SK-N-SH (cell line): ENCODE data around the gene KLHDC9. TPM values are rescaled to one million over a fixed set of nuclear protein-coding genes. Genes with fewer than 3 reads are reported as not detected.

Experiments used
- CTCF ChIA-PET: fragments of 300-600, 350-600 bp; formaldehyde crosslinking; extraction: SDS; loops from one replicate; lab custom pipeline; 2021; lab: Yijun Ruan, JAX
- POLR2A ChIA-PET: fragments of 350-600 bp; sonication (Branson Sonifier 250); formaldehyde crosslinking; extraction: SDS; loops from one replicate; lab custom pipeline; 2020; ENCODE audit warnings: antibody characterized with exemption, inconsistent platforms; lab: Yijun Ruan, JAX
- DNase-seq: peaks from one replicate; pipeline ENCODE4 v3.0.0; 2012
- H2AFZ ChIP-seq: fragments of 200-600 bp; sonication (generic); 2 replicates; pipeline ENCODE4 v1.8.1; 2016; ENCODE audit warnings: antibody characterized with exemption, mild to moderate bottlenecking, low read depth
- H3F3A ChIP-seq: fragments of 200-600 bp; sonication (generic); replicated peaks from 2 replicates; pipeline ENCODE3; 2016; ENCODE audit warnings: antibody characterized with exemption, mild to moderate bottlenecking; ENCODE audit not compliant: insufficient read depth
- H3K27ac ChIP-seq, 2 experiments: fragments of 200-500 bp in 1 of 2; fragments of 200-600 bp in 1 of 2; sonication (Bioruptor generic) in 1 of 2; sonication (generic), shearing (Covaris generic) in 1 of 2; 2 replicates each; pipeline versions ENCODE4 v1.5.1 to v1.6.1; 2014 to 2016; ENCODE audit warnings: low read depth in 2 of 2, inconsistent platforms in 1 of 2, low read length in 1 of 2, mild to moderate bottlenecking in 1 of 2, mixed read lengths in 1 of 2
- H3K27me3 ChIP-seq: fragments of 200-600 bp; sonication (generic), shearing (Covaris generic); 2 replicates; pipeline ENCODE4 v1.6.1; 2016; ENCODE audit warnings: mixed run types; ENCODE audit not compliant: insufficient read depth
- H3K36me3 ChIP-seq, 2 experiments: fragments of 200-500 bp in 1 of 2; fragments of 200-600 bp in 1 of 2; sonication (Bioruptor generic) in 1 of 2; sonication (generic) in 1 of 2; replicated peaks in 1 of 2; 2 replicates each; pipeline versions ENCODE3 to v1.5.1; 2014 to 2016; ENCODE audit warnings: low read length in 1 of 2, mild to moderate bottlenecking in 1 of 2; ENCODE audit not compliant: insufficient read depth in 2 of 2, control insufficient read depth in 1 of 2
- H3K4me1 ChIP-seq, 2 experiments: fragments of 200-500 bp in 1 of 2; fragments of 200-600 bp in 1 of 2; sonication (Bioruptor generic) in 1 of 2; sonication (generic), shearing (Covaris generic) in 1 of 2; 2 replicates each; pipeline versions ENCODE4 v1.5.1 to v1.6.1; 2014 to 2016; ENCODE audit warnings: low read depth in 1 of 2, low read length in 1 of 2, mixed run types in 1 of 2; ENCODE audit not compliant: insufficient read depth in 2 of 2, control insufficient read depth in 1 of 2
- H3K4me2 ChIP-seq: fragments of 200-600 bp; sonication (generic), shearing (Covaris generic); 2 replicates; pipeline ENCODE4 v1.6.1; 2017; ENCODE audit warnings: mixed run types
- H3K4me3 ChIP-seq, 2 experiments: fragments of 200-500 bp in 1 of 2; fragments of 200-600 bp in 1 of 2; sonication (Bioruptor generic) in 1 of 2; sonication (generic), shearing (Covaris generic) in 1 of 2; 2 replicates each; pipeline versions ENCODE4 v1.5.1 to v1.8.1; 2014 to 2016; ENCODE audit warnings: low read depth in 2 of 2, inconsistent platforms in 1 of 2, low read length in 1 of 2, mild to moderate bottlenecking in 1 of 2, mixed read lengths in 1 of 2, moderate library complexity in 1 of 2
- H3K79me2 ChIP-seq: fragments of 200-600 bp; sonication (generic); 2 replicates; pipeline ENCODE4 v1.8.1; 2017; ENCODE audit warnings: mild to moderate bottlenecking; ENCODE audit not compliant: insufficient read depth
- H3K9ac ChIP-seq: fragments of 200-600 bp; sonication (generic); 2 replicates; pipeline ENCODE4 v1.6.1; 2017; ENCODE audit warnings: mixed run types
- H3K9me2 ChIP-seq: fragments of 200-600 bp; sonication (generic); 2 replicates; pipeline ENCODE4 v1.6.1; 2017; ENCODE audit warnings: mixed run types
- H3K9me3 ChIP-seq: fragments of 200-600 bp; sonication (generic); 2 replicates; pipeline ENCODE4 v1.6.1; 2017; ENCODE audit warnings: mixed run types, mild to moderate bottlenecking, moderate library complexity
- H4K20me1 ChIP-seq: fragments of 200-600 bp; sonication (generic); 2 replicates; pipeline ENCODE4 v1.6.1; 2017; ENCODE audit warnings: mild to moderate bottlenecking, mixed run types; ENCODE audit not compliant: insufficient read depth
- ELF1 ChIP-seq: IDR thresholded peaks from 2 replicates; pipeline ENCODE4 v1.4.0; 2012
- EP300 ChIP-seq, 2 experiments: IDR thresholded peaks; 2 replicates each; pipeline versions ENCODE4 v1.4.0 to v1.6.1; 2012; ENCODE audit warnings: borderline replicate concordance in 1 of 2, low read depth in 1 of 2, low read length in 1 of 2
- FOSL2 ChIP-seq: IDR thresholded peaks from 2 replicates; pipeline ENCODE4 v1.4.0; 2012; ENCODE audit warnings: low read depth, mild to moderate bottlenecking, moderate library complexity, borderline replicate concordance
- FOXJ3 ChIP-seq: sonication (generic); formaldehyde crosslinking; IDR thresholded peaks from 2 replicates; pipeline ENCODE4 v1.5.1; 2020; ENCODE audit warnings: mild to moderate bottlenecking, missing genetic modification reagents
- FOXM1 ChIP-seq: IDR thresholded peaks from 2 replicates; pipeline ENCODE4 v1.4.0; 2012; ENCODE audit warnings: low read depth, mild to moderate bottlenecking
- GABPA ChIP-seq: IDR thresholded peaks from 2 replicates; pipeline ENCODE4 v1.4.0; 2012; ENCODE audit warnings: low read depth, mild to moderate bottlenecking
- GATA2 ChIP-seq: sonication (generic); formaldehyde crosslinking; IDR thresholded peaks from 2 replicates; pipeline ENCODE4 v1.5.0; 2020; ENCODE audit warnings: mild to moderate bottlenecking, missing genetic modification reagents
- JUND ChIP-seq: IDR thresholded peaks from 2 replicates; pipeline ENCODE4 v1.4.0; 2012
- MEF2A ChIP-seq: IDR thresholded peaks from 2 replicates; pipeline ENCODE4 v1.4.0; 2012; ENCODE audit warnings: low read depth, borderline replicate concordance
- MXI1 ChIP-seq: IDR thresholded peaks from 2 replicates; pipeline ENCODE4 v1.6.1; 2012; ENCODE audit warnings: mild to moderate bottlenecking, low read depth, low read length, improper control_type of control experiment
- RCOR1 ChIP-seq: fragments of 150-350 bp; IDR thresholded peaks from 2 replicates; pipeline ENCODE4 v1.6.1; 2017; ENCODE audit warnings: antibody characterized with exemption, low read length
- SIN3A ChIP-seq: IDR thresholded peaks from 2 replicates; pipeline ENCODE4 v1.6.1; 2012; ENCODE audit warnings: low read depth, mild to moderate bottlenecking, low read length, moderate library complexity, borderline replicate concordance
- SMC3 ChIP-seq: IDR thresholded peaks from 2 replicates; pipeline ENCODE4 v1.6.1; 2012; ENCODE audit warnings: low read depth, low read length, improper control_type of control experiment
- TCF12 ChIP-seq: IDR thresholded peaks from 2 replicates; pipeline ENCODE4 v1.4.0; 2012
- WGBS: methylation state at CpG from one replicate; pipeline ENCODE4 v1.1.6; 2017; ENCODE audit warnings: low lambda C conversion rate; 5-methylcytosine and 5-hydroxymethylcytosine counted together
- polyA plus RNA-seq, 3 experiments: library from polyadenylated mRNA; depleted of rRNA; stranded (reverse); fragments of >200 nt; gene quantifications; 2 replicates each; pipeline ENCODE4 v1.2.3, GENCODE V29; 2012
- TF ChIP-seq, protein P1 (sequence below): IDR thresholded peaks from 2 replicates; pipeline ENCODE4 v1.6.1; 2012; ENCODE audit warnings: mild to moderate bottlenecking, low read depth, low read length, moderate library complexity
- TF ChIP-seq, protein P2 (sequence below): IDR thresholded peaks from 2 replicates; pipeline ENCODE4 v1.4.0; 2012; ENCODE audit warnings: low read depth, borderline replicate concordance
- TF ChIP-seq, protein P3 (sequence below): IDR thresholded peaks from 2 replicates; pipeline ENCODE4 v1.4.0; 2012; ENCODE audit warnings: low read depth
- TF ChIP-seq, protein P4 (sequence below): fragments of 150-350 bp; IDR thresholded peaks from 2 replicates; pipeline ENCODE4 v1.6.1; 2017; ENCODE audit warnings: antibody characterized with exemption, low read length, low read depth, borderline replicate concordance

Gene KLHDC9
- polyA plus RNA-seq, 1 of the 3 experiments (the other 2 are of a cell fraction): 4.7 TPM

DNA sequence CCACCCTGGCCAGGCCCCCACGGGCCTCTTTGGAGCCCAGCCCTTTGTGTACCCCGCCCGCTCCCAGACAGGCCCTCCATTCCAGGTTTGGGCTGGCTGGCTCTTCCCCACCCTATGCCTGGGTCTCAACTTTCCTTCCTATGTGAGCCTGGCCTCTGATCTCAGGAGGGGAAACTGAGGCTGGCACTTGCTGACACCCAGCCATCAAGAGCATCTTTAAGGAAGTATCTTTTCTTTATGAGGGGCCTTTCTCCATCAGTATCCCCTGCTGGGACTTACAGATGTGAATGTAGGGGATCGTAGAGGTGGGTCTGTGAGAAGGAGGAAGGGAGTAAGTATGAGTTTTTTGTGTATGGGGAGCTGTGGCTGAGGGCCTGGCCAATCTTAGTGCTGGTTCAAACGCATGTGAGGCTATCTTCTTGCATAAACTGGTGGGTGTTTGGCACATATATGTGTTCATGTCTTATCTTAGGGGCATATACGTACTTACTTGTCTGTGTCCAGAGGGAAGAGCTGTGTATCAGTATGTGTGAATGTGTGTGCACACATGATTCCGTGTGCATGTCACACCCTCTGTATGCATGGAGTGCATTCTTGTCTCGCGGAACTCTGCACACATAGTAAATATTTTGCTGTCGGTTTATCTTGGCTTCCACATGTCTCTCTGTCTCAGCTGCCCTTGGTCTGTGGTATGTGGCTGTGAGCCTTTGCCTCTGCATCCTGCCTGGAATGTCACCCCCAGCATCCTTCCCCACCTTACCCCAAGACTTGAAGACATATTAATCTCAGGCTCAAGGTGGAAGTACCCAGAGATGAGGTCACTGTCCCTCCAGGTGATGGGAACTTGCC, 14.2 kb upstream of the KLHDC9 start (continued):
- TF ChIP-seq, protein P1, sequence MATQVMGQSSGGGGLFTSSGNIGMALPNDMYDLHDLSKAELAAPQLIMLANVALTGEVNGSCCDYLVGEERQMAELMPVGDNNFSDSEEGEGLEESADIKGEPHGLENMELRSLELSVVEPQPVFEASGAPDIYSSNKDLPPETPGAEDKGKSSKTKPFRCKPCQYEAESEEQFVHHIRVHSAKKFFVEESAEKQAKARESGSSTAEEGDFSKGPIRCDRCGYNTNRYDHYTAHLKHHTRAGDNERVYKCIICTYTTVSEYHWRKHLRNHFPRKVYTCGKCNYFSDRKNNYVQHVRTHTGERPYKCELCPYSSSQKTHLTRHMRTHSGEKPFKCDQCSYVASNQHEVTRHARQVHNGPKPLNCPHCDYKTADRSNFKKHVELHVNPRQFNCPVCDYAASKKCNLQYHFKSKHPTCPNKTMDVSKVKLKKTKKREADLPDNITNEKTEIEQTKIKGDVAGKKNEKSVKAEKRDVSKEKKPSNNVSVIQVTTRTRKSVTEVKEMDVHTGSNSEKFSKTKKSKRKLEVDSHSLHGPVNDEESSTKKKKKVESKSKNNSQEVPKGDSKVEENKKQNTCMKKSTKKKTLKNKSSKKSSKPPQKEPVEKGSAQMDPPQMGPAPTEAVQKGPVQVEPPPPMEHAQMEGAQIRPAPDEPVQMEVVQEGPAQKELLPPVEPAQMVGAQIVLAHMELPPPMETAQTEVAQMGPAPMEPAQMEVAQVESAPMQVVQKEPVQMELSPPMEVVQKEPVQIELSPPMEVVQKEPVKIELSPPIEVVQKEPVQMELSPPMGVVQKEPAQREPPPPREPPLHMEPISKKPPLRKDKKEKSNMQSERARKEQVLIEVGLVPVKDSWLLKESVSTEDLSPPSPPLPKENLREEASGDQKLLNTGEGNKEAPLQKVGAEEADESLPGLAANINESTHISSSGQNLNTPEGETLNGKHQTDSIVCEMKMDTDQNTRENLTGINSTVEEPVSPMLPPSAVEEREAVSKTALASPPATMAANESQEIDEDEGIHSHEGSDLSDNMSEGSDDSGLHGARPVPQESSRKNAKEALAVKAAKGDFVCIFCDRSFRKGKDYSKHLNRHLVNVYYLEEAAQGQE: no peak
- TF ChIP-seq SMC3 (no peak), FOXM1 (no peak), TCF12 (no peak), ELF1 (no peak), FOSL2 (no peak), GATA2 (CRISPR knock-in tag) (no peak), MXI1 (no peak)

DNA sequence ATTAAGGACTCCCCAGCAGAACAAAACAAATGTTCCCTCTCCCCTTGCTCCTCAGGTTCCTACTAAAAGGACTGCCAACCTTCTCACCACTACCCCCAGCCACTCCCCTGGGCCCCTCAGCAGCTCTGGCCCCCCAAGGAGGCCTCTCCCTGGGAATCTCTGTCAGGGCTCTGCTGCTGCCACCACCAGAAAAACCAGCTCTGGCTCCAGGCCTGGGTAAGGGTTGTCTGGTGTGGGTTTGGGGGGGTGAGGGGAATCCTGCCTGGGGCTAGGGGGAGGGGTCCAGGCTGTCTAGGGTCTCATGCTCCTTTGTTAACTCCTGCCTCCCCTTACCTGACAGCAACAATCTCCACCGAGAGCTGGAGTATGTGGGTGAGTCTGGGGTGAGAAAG, 13.6 kb upstream of the KLHDC9 start:
- POLR2A ChIA-PET: no interaction called here
- no peak overlapping the region for H3K27ac ChIP-seq
- TF ChIP-seq, protein P2, sequence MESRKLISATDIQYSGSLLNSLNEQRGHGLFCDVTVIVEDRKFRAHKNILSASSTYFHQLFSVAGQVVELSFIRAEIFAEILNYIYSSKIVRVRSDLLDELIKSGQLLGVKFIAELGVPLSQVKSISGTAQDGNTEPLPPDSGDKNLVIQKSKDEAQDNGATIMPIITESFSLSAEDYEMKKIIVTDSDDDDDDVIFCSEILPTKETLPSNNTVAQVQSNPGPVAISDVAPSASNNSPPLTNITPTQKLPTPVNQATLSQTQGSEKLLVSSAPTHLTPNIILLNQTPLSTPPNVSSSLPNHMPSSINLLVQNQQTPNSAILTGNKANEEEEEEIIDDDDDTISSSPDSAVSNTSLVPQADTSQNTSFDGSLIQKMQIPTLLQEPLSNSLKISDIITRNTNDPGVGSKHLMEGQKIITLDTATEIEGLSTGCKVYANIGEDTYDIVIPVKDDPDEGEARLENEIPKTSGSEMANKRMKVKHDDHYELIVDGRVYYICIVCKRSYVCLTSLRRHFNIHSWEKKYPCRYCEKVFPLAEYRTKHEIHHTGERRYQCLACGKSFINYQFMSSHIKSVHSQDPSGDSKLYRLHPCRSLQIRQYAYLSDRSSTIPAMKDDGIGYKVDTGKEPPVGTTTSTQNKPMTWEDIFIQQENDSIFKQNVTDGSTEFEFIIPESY: no peak
- TF ChIP-seq GABPA (no peak), FOXJ3 (CRISPR knock-in tag) (no peak), FOSL2 (no peak), ELF1 (no peak), GATA2 (CRISPR knock-in tag) (no peak), EP300 (IDR thresholded peaks at IDR 0.05; ENCODE audit: borderline replicate concordance in 1 of 2, low read depth in 1 of 2, low read length in 1 of 2) (no peak), JUND (no peak), MEF2A (no peak), SIN3A (no peak), RCOR1 (no peak)
- TF ChIP-seq, protein P3, sequence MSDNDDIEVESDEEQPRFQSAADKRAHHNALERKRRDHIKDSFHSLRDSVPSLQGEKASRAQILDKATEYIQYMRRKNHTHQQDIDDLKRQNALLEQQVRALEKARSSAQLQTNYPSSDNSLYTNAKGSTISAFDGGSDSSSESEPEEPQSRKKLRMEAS: no peak
- TF ChIP-seq, protein P4, sequence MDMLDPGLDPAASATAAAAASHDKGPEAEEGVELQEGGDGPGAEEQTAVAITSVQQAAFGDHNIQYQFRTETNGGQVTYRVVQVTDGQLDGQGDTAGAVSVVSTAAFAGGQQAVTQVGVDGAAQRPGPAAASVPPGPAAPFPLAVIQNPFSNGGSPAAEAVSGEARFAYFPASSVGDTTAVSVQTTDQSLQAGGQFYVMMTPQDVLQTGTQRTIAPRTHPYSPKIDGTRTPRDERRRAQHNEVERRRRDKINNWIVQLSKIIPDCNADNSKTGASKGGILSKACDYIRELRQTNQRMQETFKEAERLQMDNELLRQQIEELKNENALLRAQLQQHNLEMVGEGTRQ: no peak
- TF ChIP-seq, protein P1: no peak
- TF ChIP-seq, all 33 proteins: peak for 0

More for the DNA sequence above, 13.6 kb upstream of the KLHDC9 start:
- CTCF ChIA-PET: interaction anchor here (0.7 to 22.7 kb wide), 3 partner anchors 10 to 13 kb away, joined by 3 to 198 read pairs (median 3); partner anchors contain the start of gene KLHDC9
- no peak overlapping the region for H3K4me3 ChIP-seq
- no peaks in the 10 kb centered on the region for H3K9me3 ChIP-seq
- no peak overlapping the region for H3K9ac ChIP-seq
- H3K4me1 ChIP-seq: peaks cover 8 to 13% of the 10 kb centered on the region in 2 experiments; a peak in 2 of 4 replicates
- 0 out of 2 replicates have a peak overlapping the region, but pooled peaks have one; percentile 47 for H2AFZ ChIP-seq
- WGBS: 80% methylated on average over 1 of the region's 1 CpG
- H3F3A ChIP-seq: no peaks in the 10 kb centered on the region
- H3K79me2 ChIP-seq: no peaks in the 10 kb centered on the region
- no peak for DNase-seq
- H4K20me1 ChIP-seq: no peaks in the 10 kb centered on the region
- no peaks in the 10 kb centered on the region for H3K9me2 ChIP-seq
- H3K36me3 ChIP-seq: no peaks in the 10 kb centered on the region
- H3K4me2 ChIP-seq: peak overlapping the region; percentile 19; the same call in 1 of the 2 replicates
- no peaks in the 10 kb centered on the region for H3K27me3 ChIP-seq
